ENCODE measurements around the gene CSH1.

GRCh38 chr17:63911657-63912100 lies 15.3 kb upstream of the CSH1 start:
- TF ChIP-seq CTCF (IDR thresholded peaks at IDR 0.05) (peak; percentile 70), USF2 (IDR thresholded peaks at IDR 0.05; ENCODE audit: borderline replicate concordance, low read depth, low read length) (no peak), RCOR1 (IDR thresholded peaks at IDR 0.05; ENCODE audit: low read length) (no peak), GATA2 (CRISPR knock-in tag; IDR thresholded peaks at IDR 0.05) (no peak), NRF1 (IDR thresholded peaks at IDR 0.05; ENCODE audit: low read depth, low read length) (no peak), NFIC (IDR thresholded peaks at IDR 0.05; ENCODE audit: borderline replicate concordance) (no peak), SMC3 (IDR thresholded peaks at IDR 0.05; ENCODE audit: low read depth, low read length) (peak; percentile 30; the same call in 1 of the 2 replicates), EZH2phosphoT487 (IDR thresholded peaks at IDR 0.05; ENCODE audit: borderline replicate concordance, low read depth) (no peak), GABPA (IDR thresholded peaks at IDR 0.05; ENCODE audit: low read depth) (no peak), EP300 (IDR thresholded peaks at IDR 0.05; ENCODE audit: borderline replicate concordance in 1 of 2, low read depth in 1 of 2, low read length in 1 of 2) (no peak), SIN3A (IDR thresholded peaks at IDR 0.05; ENCODE audit: borderline replicate concordance, low read depth, low read length) (no peak)
